AG09309 (cell line): ENCODE measurements around the gene PRIMA1.

ENCODE experiments used
- DNase-seq: peaks from one replicate; pipeline ENCODE4 v3.0.0-alpha.2; 2010; ENCODE audit warnings: low read depth
- H3K4me3 ChIP-seq: 2 replicates; pipeline ENCODE4 v1.5.1; 2011; ENCODE audit warnings: mild to moderate bottlenecking, low read depth, low read length, moderate library complexity; ENCODE audit not compliant: control insufficient read depth
- CTCF ChIP-seq: IDR thresholded peaks from 2 replicates; pipeline ENCODE4 v1.5.1; 2011; ENCODE audit warnings: mild to moderate bottlenecking, low read depth, low read length, inconsistent platforms; ENCODE audit not compliant: insufficient read depth, control insufficient read depth; ENCODE audit errors: missing control alignments

Gene PRIMA1

DNA sequence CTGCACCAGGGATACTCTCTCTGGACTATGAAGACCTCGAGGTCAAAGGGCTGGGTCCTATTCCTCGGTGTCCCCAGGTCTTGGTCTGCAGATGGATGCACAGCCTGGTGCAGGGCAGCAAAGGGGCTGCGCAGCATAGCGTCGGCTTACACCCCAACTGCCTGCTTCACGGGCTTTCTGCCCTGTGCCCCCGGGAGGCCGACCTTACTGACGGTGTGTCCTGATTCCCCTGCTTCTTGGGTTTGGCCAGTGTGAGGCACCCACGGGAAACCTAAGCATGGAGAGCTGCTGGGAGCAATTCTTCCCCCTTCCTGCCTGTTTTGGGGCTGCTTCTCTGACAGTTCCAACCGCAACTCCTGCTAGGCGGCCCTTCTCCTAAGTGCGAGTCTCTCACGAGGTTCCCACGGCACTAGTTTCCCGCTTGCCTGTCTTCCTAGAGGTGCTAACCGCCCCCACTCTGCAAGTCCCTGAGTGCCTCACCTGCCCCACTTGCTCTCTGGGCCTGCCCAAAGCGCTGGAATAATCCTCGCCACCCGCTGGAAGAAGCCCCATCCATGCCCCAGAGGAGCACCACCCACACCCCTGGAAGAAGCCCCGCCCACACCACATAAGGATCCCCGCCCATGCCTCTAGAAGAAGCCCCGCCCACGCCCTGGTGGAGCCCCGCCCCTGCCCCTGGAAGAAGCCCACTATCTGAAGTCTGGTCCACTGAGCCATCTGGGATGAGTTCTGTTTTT is 54.0 kb downstream of the PRIMA1 start:
- no peak for DNase-seq
- no peak for TF ChIP-seq CTCF
- no peak overlapping the region for H3K4me3 ChIP-seq

DNA sequence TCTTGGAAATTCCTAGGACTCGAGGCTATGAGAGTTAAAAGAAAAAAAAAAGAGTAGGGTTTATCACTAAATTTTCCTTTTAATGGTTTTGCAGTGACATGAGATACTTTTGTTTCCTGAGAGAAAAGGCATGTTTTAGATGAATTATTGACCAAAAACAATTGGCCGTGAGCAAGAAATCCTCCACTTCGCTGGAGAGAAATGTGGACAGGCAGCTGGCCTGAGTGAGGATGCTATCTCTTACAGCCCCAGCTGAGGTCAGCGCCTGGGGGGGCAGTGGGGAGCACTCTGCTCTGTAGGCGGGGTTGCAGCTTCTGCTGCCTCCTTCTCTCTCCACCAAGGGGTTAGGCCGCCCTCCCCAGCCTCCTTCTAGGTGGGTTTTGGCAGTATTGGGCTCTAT is 54.7 kb downstream of the PRIMA1 start:
- no peak for DNase-seq
- no peak overlapping the region for H3K4me3 ChIP-seq
- no peak for TF ChIP-seq CTCF

- no peak for DNase-seq
- H3K4me3 ChIP-seq, result no peak overlapping the region
- no peak for TF ChIP-seq CTCF
These were observed 55.1 kb downstream of the PRIMA1 start for GRCh38 chr14:93733231-93733630.

DNA sequence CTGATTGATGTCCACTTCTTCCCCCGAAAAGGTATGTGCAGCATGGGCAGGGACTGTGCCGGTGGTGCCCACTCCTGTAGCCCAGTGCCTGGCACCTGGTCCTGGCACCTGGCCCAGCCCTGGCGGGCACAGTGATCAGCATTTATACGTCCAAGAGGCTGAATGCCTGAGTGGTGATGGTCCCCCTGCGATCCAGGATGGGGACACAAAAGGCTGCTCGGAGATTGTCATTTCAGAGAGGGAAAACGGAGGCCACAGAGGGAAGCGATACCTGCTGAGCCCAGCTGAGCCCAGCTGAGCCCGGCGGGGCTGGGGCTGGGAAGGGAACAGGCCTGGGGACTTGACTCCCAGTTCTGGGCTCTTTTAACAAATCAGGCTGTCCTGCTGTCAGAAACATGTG is 55.8 kb downstream of the PRIMA1 start:
- TF ChIP-seq CTCF, result no peak
- DNase-seq, result no peak
- no peak overlapping the region for H3K4me3 ChIP-seq

GRCh38 chr14:93731753-93732152 is 56.5 kb downstream of the PRIMA1 start:
- no peak overlapping the region for H3K4me3 ChIP-seq
- no peak for DNase-seq
- TF ChIP-seq CTCF, result no peak

DNA sequence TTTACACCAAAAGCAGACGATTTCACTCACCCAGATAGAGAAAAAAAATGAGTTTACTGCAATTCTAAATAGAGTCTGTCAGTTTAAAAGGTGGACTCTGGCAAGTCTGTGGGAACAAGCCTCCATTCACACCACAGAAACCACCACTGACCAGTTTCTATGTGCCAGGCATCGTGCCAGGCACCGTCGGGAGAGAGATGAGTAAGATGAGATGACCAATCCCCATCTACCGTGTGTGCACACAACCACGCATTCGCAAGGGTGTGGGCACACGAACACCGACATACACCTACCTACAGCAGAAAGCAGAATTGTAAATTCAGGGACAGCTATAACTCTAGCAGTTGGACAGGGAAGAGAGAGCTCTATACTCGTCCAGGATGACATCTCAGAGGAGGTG is 58.3 kb downstream of the PRIMA1 start:
- DNase-seq, result no peak
- TF ChIP-seq CTCF, result no peak
- H3K4me3 ChIP-seq, result no peak overlapping the region
